Measurements from ENCODE around the gene KCNJ6.
"Not testable (repeated sequence)": the region's sequence is repeated elsewhere in the genome, so short reads cannot be mapped to it uniquely, and the experiment has no call there.

The KCNJ6 gene

DNA sequence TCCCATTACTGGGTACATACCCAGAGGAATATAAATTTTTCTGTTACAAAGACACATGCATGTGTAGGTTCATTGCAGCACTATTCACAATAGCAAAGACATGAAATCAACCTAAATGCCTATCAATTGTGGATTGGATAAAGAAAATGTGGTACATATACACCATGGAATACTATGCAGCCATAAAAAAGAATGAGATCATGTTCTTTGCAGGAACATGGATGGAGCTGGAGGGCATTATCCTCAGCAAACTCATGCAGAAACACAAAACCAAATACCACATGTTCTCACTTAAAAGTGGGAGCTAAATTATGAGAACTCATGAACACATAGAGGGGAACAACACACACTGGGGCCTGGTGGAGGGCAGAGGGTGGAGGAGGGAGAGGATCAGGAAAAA, 272.4 kb downstream of the KCNJ6 start:
- DNase-seq (ENCODE audit: low read depth) = not testable (repeated sequence)

DNA sequence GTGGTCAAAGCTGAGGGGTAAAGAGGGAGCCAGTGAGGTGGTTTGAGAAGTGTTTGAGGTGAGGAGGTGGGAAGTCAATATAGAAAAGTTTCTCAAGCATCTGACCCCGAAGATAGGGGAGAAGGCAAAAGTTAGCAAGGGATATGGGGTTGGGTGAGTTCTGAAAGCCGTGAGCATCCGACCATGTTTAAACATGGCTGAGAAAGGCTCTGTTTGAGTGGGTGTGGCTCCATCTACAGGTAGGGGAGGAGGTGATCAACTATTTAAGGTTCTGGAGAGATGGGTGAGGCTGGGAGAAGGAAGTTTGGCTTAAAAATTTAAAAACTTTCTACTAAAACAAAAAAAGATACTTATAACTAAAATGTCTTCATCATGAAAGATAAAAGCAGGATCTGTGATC, 273.8 kb downstream of the KCNJ6 start:
- no peak for DNase-seq (ENCODE audit: low read depth)

DNA sequence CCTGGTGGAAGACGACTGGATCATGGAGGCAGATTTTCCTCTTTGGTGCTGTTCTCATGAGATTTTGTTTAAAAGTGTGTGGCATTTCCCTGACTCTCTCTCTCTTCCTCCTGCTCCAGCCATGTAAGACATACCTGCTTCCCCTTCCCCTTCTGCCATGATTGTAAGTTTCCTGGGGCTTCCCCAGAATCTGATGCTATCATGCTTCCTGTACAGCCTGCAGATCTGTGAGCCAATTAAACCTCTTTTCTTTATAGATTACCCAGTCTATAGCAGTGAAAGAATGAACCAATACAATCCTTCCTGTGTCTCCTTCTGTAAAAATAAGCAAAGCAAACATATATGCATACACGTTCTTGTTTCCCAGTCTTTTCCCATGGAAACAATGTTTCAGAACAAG, 276.5 kb downstream of the KCNJ6 start:
- DNase-seq (ENCODE audit: low read depth) = no peak

DNA sequence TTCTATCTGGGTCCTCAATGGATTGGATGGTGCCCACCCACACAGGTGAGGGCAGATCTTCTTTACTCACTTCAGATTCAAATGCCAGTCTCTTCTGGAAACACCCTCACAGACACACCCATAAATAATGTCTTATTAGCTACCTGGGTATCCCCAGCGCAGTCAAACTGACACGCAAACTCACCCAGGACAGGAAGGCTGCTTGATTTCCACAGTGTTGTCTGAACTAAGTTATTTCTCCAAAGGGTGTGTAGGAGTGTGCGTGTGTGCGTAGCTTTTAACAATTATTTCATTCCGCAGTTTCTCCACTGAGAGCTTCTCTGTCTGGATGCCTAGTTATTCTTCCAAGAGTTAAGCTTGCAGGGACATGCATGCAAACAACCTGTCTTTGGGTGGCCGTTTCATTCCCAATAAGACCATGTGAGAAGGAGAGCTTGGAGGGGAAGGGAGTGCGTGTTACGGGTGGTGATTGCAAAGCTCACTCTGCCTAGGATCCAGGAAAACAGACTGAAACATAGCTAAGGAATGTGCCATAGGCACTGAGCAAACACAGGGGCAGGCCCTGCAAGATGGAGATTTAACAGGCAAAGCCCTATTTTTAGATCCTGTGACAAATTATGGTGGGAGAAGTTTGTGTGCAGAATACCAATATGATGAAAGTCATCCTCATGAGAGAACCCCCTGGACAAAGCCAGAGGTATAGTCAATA, 280.0 kb downstream of the KCNJ6 start:
- DNase-seq (ENCODE audit: low read depth) = no peak

DNA sequence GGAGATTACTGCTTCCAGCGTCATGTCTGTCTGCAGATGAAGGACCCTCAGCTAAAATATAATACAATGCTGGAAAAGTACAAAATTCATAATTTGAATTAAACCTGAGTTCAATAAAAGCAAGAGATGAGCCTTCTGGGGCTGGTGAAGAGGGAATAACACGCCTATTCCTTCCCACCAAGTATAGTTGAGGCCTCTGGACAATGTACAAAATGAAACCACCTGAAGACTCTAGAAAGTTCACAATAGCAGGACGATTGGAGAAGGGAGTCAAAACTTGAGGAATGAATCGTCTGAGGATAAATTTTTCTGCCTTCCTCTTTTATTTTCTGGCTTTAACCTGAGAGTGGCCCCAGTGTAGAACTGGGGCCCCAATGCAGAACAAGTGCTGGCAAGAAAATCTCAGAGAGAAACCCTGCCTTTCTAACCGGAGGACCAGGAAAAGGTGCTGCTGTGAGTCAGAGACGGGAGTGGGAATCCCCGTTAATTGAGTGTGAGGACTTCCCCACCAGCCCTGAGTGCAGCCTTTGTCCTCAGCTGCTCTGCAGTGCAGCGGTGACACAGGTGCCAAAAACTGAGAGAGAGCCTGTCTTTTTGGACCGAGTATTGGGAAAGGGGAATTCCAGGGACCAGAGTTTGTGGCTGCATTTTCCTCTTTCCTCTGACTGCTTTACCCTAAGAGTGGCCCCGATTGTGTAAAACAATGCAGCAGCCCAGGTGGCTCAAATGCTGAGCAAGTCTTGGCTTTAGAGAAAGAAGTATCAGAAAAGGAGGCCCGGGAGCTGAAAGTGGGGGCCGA, 284.7 kb downstream of the KCNJ6 start:
- DNase-seq (ENCODE audit: low read depth) = no peak

DNA sequence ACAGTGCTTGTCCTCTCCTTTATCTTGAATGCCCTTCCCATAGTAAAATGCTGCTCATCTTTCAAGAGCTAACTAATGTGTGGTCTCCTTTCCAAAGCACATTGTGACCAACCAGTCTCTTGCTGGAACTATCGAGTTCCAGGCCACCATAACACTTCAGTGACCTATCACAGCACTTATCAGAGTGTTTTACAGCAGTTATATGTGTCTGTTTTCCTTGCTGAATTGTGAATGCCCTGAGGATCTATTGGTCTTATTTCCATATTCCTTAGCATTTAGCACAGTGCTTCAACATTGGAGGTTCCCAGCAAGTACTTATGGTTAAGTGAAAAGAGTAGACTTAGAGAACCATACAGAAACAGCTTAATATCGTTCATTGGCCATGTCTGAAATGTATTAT, 285.4 kb downstream of the KCNJ6 start:
- no peak for DNase-seq (ENCODE audit: low read depth)

DNA sequence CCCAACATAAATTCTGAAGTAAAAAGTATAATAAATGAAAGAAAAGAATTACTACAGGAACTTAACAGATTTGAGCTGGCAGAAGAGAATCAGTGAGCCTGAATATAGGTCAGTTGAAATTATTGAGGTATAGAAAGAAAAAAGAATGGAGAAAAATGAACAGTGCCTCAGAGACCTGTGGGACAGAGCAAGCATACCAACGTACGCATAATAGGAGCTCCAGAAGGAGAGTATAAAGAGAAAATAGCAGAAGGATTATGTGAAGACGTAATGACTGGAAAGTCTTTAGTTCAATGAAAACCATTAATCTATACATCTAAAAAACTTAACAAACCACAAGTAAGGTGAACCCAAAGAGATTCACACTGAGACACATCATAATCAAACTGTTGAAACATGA, 287.9 kb downstream of the KCNJ6 start:
- DNase-seq (ENCODE audit: low read depth) = no peak

DNA sequence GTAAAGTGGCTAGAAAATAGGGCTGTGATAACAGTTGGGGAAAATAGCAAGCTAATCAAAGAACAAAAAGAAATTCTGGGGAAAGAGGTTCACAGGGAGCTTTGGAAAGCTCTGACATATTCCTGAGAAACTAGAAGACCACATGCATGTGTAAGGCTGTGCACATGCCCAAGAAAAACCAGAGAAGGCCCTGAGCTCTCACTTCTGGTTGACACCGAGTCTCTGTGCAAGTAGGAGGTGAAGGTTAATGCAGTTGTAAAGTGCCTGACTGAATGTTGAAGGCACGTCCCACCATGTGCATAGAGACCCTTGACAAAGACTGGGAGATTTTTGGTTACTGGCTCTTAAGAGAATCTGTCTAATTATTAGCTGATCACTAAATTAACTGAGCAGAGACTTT, 288.7 kb downstream of the KCNJ6 start:
- DNase-seq (ENCODE audit: low read depth) = no peak

DNA sequence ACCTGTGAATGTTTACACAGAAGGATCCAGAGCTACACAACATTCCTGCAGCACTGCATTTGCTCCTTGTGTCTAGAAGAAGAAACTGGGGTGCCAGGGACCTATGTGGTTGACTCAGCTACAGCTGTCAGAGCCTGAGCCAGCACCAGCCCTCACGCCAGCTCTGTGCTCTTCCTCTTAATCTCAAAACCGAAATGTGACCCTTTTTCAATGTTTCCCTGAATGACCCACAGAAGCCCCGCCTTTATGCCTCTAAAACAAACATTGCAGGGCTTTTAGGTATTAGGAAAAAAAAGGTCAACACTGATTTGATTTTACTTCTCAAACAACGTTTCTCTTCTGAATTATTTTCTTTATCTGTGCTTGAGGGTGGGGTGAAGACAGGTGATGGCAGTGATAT, 289.2 kb downstream of the KCNJ6 start:
- DNase-seq (ENCODE audit: low read depth) = no peak

DNA sequence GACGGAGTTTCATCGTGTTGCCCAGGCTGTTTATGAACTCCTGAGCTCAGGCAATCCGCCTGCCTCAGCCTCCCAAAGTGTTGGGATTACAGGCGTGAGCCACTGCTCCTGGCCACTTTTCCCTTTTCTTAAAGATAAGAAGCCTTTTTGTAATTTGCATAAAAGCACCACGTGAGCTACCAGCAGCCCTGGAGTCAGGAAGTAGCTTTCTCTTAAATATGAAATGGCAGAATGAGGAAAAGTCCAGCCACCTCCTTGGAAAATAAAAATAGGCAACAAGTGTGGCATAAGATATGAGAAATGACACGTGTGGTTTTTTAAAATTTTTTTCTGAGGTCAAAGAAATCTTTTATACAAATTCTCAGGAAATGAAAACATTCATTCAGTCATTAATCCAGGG, 289.9 kb downstream of the KCNJ6 start:
- DNase-seq (ENCODE audit: low read depth) = no peak

DNA sequence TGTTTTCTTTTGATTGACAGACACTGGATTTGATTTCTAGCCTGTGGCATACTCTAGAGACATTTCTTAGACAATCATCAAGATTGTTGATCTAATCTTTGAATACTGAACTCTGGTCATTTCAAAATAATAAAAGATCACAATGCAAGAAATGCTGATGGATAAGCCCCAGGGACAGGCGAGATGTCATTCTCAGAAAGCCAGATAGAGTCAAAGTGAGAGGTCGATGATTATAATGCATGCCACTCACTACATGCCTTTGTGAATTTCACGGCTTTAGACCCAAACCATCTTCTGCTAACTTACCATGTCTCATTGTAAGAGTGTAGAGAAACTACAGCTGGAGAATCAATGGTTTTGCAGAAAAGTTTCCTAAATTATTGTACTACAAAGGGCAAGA, 292.6 kb downstream of the KCNJ6 start:
- DNase-seq (ENCODE audit: low read depth) = no peak

DNA sequence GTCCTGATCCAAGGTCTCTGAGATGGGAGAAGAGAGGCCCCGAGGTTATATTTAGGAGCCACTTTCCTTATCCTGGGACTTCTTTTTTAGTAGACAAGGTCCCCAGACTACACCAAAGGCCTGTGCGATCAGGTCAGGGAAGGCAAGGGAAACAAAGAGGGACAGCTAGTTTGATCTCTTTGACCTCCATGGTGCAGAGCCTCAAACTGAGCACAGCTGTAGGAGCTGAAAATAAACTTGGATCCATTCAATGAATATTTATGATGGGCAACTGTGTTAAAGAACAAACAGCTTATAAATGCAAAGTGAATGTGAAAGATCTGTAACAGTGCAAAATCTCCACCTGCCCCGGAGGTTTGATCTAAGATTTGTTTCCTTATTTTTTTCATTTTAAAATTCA, 293.1 kb downstream of the KCNJ6 start:
- no peak for DNase-seq (ENCODE audit: low read depth)

DNA sequence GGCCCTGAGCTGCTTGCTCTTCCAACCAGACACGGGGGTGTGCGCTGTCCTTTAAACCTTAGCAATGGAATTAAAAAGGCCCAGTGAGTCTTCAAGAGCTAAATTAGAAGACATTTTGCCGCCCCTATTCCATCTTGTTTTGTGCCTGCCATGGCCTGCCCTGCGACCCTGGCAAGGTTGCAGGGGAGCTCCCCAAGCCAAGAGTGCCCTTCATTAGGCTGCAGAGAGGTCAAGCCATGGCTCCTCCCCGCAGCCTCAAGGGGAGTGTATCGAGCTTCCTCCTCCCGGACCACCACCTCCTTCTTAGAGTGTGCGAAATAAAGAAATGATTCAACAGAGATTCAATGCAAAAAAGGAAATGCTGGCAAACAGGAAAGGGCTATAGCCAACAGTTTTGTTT, 293.5 kb downstream of the KCNJ6 start:
- no peak for DNase-seq (ENCODE audit: low read depth)

DNA sequence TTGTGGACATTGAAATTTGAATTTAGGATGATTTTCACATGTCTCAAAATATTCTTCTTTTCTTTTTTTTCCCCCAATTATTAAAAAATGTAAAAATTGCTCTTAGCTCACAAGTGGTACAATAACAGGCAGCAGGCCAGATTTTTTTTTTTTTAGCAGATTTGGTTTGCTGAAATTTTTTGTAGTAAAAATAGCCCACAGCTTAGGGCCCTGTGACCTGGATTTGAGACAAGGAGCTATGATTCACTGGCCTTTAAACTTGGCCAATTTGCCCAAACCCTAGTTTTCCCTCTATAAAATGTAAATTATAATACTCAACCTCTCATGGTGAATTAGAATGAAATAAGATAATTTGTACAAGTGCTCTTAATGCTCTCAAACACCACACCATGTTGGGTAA, 295.9 kb downstream of the KCNJ6 start:
- DNase-seq (ENCODE audit: low read depth) = no peak

DNA sequence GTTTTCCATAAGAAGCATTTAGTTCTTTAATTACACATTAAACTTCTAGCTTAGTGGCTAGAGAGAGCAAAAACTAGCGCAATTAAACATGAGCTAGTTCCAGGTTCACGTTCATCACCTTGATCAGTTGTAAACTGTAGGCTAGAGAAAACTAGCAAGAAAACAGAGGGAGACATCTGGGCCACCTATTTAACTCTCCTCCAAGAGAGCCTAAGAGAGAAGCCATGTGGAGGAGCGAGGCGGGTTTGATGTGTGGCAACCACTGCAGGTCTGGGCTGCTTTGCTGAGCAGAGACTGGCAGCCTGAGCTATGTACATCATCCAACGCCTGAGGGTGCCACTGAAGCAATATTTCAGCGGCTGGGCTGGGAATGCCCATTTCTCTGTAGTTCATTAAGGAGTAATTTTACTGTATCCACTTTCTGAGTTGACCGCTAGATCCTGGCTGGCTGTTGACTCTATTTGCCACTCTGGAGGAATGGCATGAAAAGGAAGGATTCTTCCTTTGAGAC, 296.7 kb downstream of the KCNJ6 start:
- no peak for DNase-seq (ENCODE audit: low read depth)

DNA sequence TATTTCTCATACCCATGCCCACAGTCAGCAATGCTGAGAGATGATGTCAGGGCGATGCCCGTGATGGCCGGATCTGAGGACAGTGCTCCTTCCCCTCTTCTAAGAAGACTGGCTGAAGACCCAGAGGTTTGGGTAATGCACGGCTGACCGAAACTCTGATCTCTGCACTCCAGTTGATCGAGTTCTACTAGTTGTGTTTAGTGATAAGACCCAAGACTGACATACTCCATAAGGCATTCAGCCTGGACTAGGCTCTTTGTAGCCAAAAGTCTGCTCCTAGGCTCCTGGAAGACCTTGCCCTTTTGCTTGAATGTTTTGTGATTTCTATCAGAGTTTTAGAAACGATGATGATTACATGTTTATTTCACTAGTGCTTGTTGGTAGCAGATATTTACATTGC, 298.2 kb downstream of the KCNJ6 start:
- no peak for DNase-seq (ENCODE audit: low read depth)

DNA sequence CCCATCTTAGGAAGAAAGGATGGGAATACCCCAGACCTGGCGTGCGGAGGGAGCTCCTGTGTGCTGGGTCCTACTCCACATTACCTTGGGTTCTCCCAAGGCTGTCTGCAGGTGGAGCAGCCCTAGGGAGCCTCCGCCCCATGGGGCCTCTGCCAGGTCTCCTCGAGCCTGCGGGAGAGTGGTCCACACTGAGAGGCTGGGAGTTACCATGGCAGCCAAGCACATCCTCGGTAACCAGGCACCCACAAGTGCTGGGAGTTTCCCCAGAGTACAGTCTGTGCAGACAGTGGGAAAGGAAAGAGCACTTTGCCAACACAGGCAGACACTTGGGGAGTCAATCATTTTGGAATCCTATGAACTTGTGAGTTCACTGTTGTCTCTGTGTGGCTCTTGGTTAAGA, 300.3 kb downstream of the KCNJ6 start:
- DNase-seq (ENCODE audit: low read depth) = no peak

DNA sequence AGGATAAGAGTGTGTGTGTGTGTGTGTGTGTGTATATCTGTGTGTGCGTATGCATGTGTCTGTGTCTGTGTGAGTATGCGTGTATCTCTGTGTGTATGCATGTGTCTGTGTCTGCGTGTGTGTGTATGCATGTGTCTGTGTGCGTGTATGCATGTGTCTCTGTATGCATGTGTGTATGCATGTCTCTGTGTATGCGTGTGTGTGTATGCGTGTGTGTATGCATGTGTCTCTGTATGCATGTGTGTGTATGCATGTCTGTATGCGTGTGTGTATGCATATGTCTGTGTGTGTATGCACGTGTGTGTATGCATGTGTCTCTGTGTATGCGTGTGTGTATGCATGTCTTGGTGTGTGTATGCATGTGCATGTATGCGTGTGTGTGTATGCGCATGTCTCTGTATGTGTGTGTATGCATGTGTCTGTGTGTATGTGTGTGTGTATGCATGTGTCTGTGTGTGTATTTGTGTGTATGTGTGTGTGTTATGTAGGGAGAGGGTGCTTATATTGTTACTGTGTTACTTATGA, 301.8 kb downstream of the KCNJ6 start:
- DNase-seq (ENCODE audit: low read depth) = no peak

DNA sequence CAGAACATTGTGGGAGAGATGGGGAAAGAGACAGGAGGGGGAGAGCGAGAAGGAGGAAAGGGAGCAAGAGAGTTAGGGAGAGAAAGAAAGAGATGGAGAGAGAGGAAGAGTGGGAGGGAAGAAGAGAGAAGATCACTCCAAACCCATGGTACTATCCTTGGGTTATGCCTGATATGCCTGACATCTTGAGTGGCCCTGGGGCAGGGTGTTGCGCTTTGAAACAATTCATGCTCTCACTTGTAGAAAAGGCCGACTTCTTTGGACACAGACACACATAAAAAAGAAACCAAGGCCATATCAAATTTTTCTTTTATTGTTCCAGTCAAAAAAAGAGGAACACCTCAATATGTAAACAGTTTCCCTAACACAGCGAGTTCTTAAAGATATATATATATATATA, 309.2 kb downstream of the KCNJ6 start:
- DNase-seq (ENCODE audit: low read depth) = no peak

DNA sequence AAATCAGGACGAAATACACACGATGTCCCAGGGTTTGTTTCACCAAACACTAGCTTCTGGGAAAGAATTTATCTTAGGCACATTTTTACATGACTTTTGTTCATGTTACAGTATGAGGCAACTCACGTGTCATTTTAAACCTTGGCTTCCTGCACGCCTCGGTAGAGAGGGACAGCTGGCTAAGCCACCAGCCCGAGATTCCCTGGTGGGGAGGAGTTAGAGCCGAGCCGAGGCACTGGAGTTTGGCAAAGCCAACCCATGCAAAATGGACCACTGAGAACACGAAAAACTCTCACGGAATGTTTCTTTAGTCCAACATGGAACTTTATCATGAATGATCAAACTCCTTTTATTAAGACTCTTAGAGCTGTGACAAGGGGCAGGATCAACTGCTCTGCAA, 309.7 kb downstream of the KCNJ6 start:
- DNase-seq (ENCODE audit: low read depth) = no peak

DNA sequence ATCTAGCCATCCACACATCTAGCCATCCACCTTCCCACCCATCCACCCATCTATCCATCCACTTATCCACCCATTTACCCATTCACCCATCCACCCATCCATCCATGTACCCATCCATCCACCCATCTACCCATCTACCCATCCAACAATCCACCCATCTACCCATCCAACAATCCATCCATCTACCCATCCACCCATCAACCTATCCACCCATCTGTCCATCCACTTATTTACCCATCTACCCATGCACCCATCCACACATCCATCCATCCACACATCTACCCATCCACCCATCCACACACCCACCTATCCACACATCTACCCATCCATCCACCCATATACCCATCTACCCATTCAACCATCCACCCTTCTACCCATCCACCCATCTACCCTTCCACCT, 311.3 kb downstream of the KCNJ6 start:
- no peak for DNase-seq (ENCODE audit: low read depth)

DNA sequence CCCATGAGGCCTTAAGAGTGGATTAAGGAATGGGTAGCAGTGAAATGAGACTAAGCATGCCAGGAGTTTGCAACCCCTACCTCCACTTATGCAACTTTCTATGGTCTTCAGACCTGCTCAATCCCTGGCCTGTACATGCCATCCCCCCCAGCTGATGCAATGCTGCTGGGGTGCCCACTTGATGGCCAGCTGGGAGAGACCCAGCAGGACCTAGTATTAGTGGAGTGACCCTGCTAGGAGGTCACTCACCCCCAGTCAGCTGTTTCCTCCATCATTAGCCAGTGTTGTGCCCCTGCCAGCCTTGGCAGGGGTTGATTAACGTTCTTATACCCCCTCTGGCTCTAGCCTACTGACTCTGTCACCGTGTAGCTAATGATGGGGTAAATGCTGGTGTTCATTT, 313.1 kb downstream of the KCNJ6 start:
- no peak for DNase-seq (ENCODE audit: low read depth)

DNA sequence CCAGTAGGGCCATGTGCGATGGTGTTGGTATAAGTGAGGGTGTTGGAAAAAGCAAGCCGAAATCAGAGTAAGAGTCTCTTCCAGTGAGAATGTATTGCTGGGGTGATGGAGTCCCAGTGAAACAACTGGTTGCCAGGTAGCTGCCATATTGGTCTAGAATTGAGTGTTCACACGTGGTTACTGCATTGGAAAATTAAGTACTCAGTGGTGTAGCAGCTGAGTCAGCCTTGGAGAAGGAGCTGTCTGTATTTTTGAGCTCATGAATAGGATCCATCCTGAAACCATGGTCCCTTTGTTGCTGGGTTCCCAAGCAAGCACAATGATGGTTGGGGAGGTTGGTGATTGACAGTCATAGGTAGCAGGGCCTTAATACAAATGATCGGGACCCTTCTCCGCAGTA, 314.3 kb downstream of the KCNJ6 start:
- DNase-seq (ENCODE audit: low read depth) = no peak

Measured in stimulated activated CD8-positive, alpha-beta memory T cell treated with anti-CD3 and anti-CD28 coated beads, Interleukin-12 subunit alpha, Interleukin-12 subunit beta, amount 100 ng/mL, for 1 hour (primary cell).